Thyroid gland (tissue), 4 donors: ENCODE measurements around the gene HLA-DQA1. TPM values are rescaled to one million over a fixed set of nuclear protein-coding genes. Genes with fewer than 3 reads are reported as not detected.
A peak's percentile ranks its signal among the peaks of the same experiment; 100 is the strongest.

ENCODE experiments used
- DNase-seq, 2 donors: peaks; one replicate each; pipeline ENCODE4 v3.0.0-alpha.2; 2019
- H3K27ac ChIP-seq, 3 donors: fragments of 200-600 bp; sonication (generic); 1 replicate in 2 of 3; 2 replicates in 1 of 3; pipeline ENCODE4 v1.5.1; 2016 to 2019; ENCODE audit warnings: mild to moderate bottlenecking in 1 of 3, moderate library complexity in 1 of 3
- H3K27me3 ChIP-seq: fragments of 200-600 bp; sonication (generic); one replicate; pipeline ENCODE4 v1.5.1; 2019
- H3K36me3 ChIP-seq, 2 donors: fragments of 200-600 bp; sonication (generic); one replicate each; pipeline ENCODE4 v1.5.1; 2016 to 2019
- H3K4me1 ChIP-seq, 2 donors: fragments of 200-600 bp; sonication (generic); one replicate each; pipeline ENCODE4 v1.5.1; 2017 to 2019
- H3K4me3 ChIP-seq, 3 donors: fragments of 200-600 bp; sonication (generic); replicated peaks in 1 of 3; 1 replicate in 2 of 3; 2 replicates in 1 of 3; pipeline ENCODE4 v1.5.1; 2016; ENCODE audit warnings: mild to moderate bottlenecking in 1 of 3
- H3K9me3 ChIP-seq: fragments of 200-600 bp; sonication (generic); one replicate; pipeline ENCODE4 v1.5.1; 2017
- CTCF ChIP-seq, 6 experiments: fragments of 200-600 bp in 3 of 6; fragments of 450-650 bp in 3 of 6; sonication (generic) in 3 of 6; IDR thresholded peaks; one replicate each; pipeline ENCODE4 v1.5.1; 2016 to 2019; ENCODE audit warnings: antibody characterized with exemption in 6 of 6, mild to moderate bottlenecking in 2 of 6, inconsistent platforms in 1 of 6, moderate library complexity in 1 of 6
- POLR2A ChIP-seq, 2 donors: fragments of 450-650 bp; IDR thresholded peaks; one replicate each; pipeline ENCODE4 v1.6.1; 2017; ENCODE audit warnings: antibody characterized with exemption in 2 of 2, mild to moderate bottlenecking in 2 of 2, moderate library complexity in 1 of 2
- WGBS, 2 donors: methylation state at CpG; one replicate each; pipeline ENCODE4 v1.1.5; 2017; 5-methylcytosine and 5-hydroxymethylcytosine counted together
- intact Hi-C: fragments of 100-400 bp; cut with DNase I; formaldehyde crosslinking; loops from one replicate; pipeline ENCODE4 v1.15.1; 2023
- total RNA-seq, 4 donors: library from RNA; depleted of rRNA; stranded (reverse); fragments of >200 nt; gene quantifications; one replicate each; pipeline ENCODE4 v1.2.3, GENCODE V29; 2016

HLA-DQA1 gene
- total RNA-seq, 4 donors from 2014 or later, result 1.7 to 19.6 (median 10.2) TPM

GRCh38 chr6:32613475-32613874, 23.7 kb upstream of the HLA-DQA1 start:
- H3K9me3 ChIP-seq, result no peaks in the 10 kb centered on the region

DNA sequence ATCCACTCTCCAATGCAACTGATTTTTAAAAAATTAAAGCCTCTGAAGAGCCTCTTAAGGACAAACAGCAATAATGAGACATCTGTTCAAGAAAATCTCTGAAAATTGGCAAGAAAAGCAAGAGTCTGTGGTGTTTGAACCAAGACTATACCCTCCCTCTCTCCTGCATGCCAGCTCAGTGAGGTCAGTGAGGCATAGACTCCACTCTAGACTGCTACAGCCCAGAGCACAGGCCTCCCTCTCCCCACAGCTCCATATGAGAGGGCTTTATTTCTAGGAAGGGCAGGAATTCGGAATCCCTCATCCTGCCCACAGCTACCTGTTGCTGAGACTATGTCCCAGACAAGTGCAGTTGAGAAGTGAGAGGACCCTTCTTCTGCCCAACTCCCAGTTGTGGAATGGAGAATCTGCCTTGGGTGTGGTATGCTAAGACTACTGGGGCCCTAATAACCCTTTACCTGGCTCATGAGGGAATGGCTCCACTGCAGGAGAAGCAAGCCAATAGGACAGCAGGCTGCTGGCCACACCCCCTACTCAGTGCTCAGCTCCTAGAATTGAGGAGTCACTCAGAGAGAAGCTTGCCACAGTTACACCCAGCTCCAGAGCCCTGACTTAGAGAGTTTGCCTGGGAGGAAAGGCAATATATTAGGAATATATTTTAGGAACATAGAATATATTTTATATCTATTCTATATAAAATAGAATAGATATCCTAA, 22.7 kb upstream of the HLA-DQA1 start:
- TF ChIP-seq CTCF (IDR thresholded peaks at IDR 0.05) (no peak), POLR2A (IDR thresholded peaks at IDR 0.05) (no peak)
- intact Hi-C loops, result no loop called here

More at GRCh38 chr6:32613475-32613874, 23.7 kb upstream of the HLA-DQA1 start:
- H3K4me3 ChIP-seq, result no peak overlapping the region
- H3K4me1 ChIP-seq, result peaks cover 5 to 7% of the 10 kb centered on the region in 2 donors
- no peak for DNase-seq
- intact Hi-C loops, result no loop called here
- H3K27me3 ChIP-seq, result no peaks in the 10 kb centered on the region
- H3K36me3 ChIP-seq, result no peaks in the 10 kb centered on the region
- no peak for TF ChIP-seq CTCF (IDR thresholded peaks at IDR 0.05)
- TF ChIP-seq POLR2A (IDR thresholded peaks at IDR 0.05), result no peak
- H3K27ac ChIP-seq, result no peak overlapping the region
- 5 to 8% methylated on average over 6 of the region's 6 CpGs for WGBS, 2 donors

DNA sequence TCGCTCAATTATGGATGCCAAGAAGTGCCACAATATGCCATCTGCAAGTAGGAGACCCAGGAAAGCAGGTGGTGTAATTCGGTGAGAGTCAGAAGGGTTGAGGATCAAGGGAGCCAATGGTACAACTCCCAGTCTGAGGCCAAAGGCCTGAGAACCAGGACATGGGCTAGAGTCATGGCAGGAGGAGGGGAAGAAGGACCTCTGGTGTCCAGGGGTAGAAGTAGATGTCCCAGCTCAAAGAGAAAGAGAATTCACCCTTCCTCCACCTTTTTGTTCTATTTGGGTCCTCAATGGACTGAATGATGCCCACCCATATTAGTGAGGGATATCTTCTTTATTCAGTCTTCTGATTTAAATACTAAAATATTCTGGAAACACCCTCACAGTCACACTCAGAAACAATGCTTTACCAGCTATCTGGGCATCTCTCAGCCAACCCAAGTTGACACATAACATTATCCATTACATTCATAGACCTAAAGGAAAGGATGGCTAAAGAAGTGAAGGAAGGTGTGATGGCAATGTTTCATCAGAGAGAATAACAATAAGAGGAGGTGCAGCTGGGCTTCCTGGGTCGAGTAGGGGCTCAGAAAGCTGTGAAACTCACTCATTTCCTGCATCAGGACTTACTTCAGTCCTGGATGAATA, 21.2 kb upstream of the HLA-DQA1 start:
- peaks cover 5 to 7% of the 10 kb centered on the region in 2 donors for H3K4me1 ChIP-seq
- H3K4me3 ChIP-seq, result no peak overlapping the region
- TF ChIP-seq POLR2A (IDR thresholded peaks at IDR 0.05) (no peak), CTCF (IDR thresholded peaks at IDR 0.05) (no peak)
- no peaks in the 10 kb centered on the region for H3K36me3 ChIP-seq
- H3K27me3 ChIP-seq, result no peaks in the 10 kb centered on the region
- H3K9me3 ChIP-seq, result no peaks in the 10 kb centered on the region
- 42 to 54% methylated on average over 3 of the region's 3 CpGs for WGBS, 2 donors
- intact Hi-C loops, result no loop called here
- H3K27ac ChIP-seq, result no peak overlapping the region
- no peak for DNase-seq

More for the DNA sequence above, 22.7 kb upstream of the HLA-DQA1 start:
- Histone ChIP-seq H3K27ac (no peak overlapping the region), H3K9me3 (no peaks in the 10 kb centered on the region), H3K27me3 (no peaks in the 10 kb centered on the region), H3K4me1 (peaks cover 5 to 7% of the 10 kb centered on the region in 2 donors), H3K4me3 (no peak overlapping the region), H3K36me3 (no peaks in the 10 kb centered on the region)
- 0% methylated on average over 1 of the region's 1 CpG for WGBS, 2 donors
- peak; percentile 48 to 62 for DNase-seq

- 52 to 97% methylated on average over 1 of the region's 1 CpG for WGBS, 2 donors
- no peaks in the 10 kb centered on the region for H3K27me3 ChIP-seq
- H3K4me1 ChIP-seq, result peaks cover 5 to 7% of the 10 kb centered on the region in 2 donors
- H3K27ac ChIP-seq, result no peak overlapping the region
- H3K4me3 ChIP-seq, result no peak overlapping the region
- no peak for TF ChIP-seq POLR2A (IDR thresholded peaks at IDR 0.05)
- TF ChIP-seq CTCF (IDR thresholded peaks at IDR 0.05), result no peak
- intact Hi-C loops, result no loop called here
- H3K9me3 ChIP-seq, result no peaks in the 10 kb centered on the region
- no peak for DNase-seq
- H3K36me3 ChIP-seq, result no peaks in the 10 kb centered on the region
These were observed 19.5 kb upstream of the HLA-DQA1 start for GRCh38 chr6:32617751-32618150.

DNA sequence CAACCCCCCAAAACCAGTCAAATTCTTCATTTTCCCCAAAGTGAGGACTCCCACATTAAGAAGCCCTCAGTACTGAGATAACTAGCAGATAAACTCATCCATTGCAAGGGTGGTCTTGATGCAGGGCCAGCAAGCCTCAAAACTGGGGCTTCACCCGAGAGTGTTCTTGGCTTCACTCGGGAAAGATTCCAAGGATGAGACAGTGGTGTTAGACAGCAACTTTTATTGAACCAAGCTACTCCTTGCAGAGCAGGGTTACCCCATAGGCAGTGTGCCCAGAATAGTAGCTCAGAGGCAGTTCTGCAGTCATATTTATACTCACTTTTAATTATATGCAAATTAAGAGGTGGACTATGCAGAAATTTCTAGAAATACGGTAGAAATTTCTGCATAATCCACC, 15.8 kb upstream of the HLA-DQA1 start:
- TF ChIP-seq POLR2A (IDR thresholded peaks at IDR 0.05), result no peak
- Histone ChIP-seq H3K27ac (no peak overlapping the region), H3K4me3 (no peak overlapping the region), H3K4me1 (no peaks in the 10 kb centered on the region), H3K27me3 (no peaks in the 10 kb centered on the region), H3K36me3 (no peaks in the 10 kb centered on the region), H3K9me3 (no peaks in the 10 kb centered on the region)
- DNase-seq, result no peak
- WGBS, 2 donors, result 45 to 62% methylated on average over 2 to 3 of the region's 3 CpGs
- intact Hi-C loops, result no loop called here
